H1 (cell line): Measurements from ENCODE around the gene CAMKMT. TPM values are rescaled to one million over a fixed set of nuclear protein-coding genes. Genes with fewer than 3 reads are reported as not detected.

ENCODE experiments used
- CTCF ChIA-PET: fragments of 300-600 bp; sonication (Branson Sonifier 250); formaldehyde crosslinking; loops from one replicate; lab custom pipeline; 2021; ENCODE audit not compliant: partially characterized antibody; lab: Charles Lee
- POLR2A ChIA-PET: fragments of 300-600 bp; sonication (Branson Sonifier 250); formaldehyde crosslinking; loops from one replicate; lab custom pipeline; 2021; ENCODE audit warnings: inconsistent platforms; ENCODE audit not compliant: partially characterized antibody; lab: Charles Lee
- DNase-seq, 2 experiments: peaks; one replicate each; pipeline versions ENCODE4 v3.0.0 to v3.0.0-alpha.2; 2010 to 2022; ENCODE audit warnings: low spot score in 2 of 2, low read depth in 1 of 2, mixed read lengths in 1 of 2
- FAIRE-seq: peaks from 2 replicates; lab custom pipeline; 2011; peaks lifted over from hg19 to GRCh38; lab: Jason Lieb, UNC
- H2AFZ ChIP-seq: 2 replicates; pipeline ENCODE4 v1.8.1; 2012; ENCODE audit warnings: low read length, inconsistent platforms
- H2AK5ac ChIP-seq: 2 replicates; pipeline ENCODE4 v1.6.1; 2013; ENCODE audit warnings: low read depth, low read length
- H2BK120ac ChIP-seq: replicated peaks from 2 replicates; pipeline ENCODE3; 2013; ENCODE audit warnings: low read depth, low read length, inconsistent platforms
- H2BK12ac ChIP-seq: 2 replicates; pipeline ENCODE4 v1.6.1; 2013; ENCODE audit warnings: low read depth, low read length
- H2BK15ac ChIP-seq: 2 replicates; pipeline ENCODE4 v1.6.1; 2013; ENCODE audit warnings: low read length
- H2BK20ac ChIP-seq: 2 replicates; pipeline ENCODE4 v1.6.1; 2013; ENCODE audit warnings: low read length
- H2BK5ac ChIP-seq: 2 replicates; pipeline ENCODE4 v1.6.1; 2013; ENCODE audit warnings: low read depth, low read length
- H3K14ac ChIP-seq: 2 replicates; pipeline ENCODE4 v1.6.1; 2013; ENCODE audit warnings: inconsistent platforms; ENCODE audit not compliant: insufficient read length
- H3K18ac ChIP-seq: 2 replicates; pipeline ENCODE4 v1.6.1; 2013; ENCODE audit warnings: low read length; ENCODE audit errors: extremely low read depth
- H3K23ac ChIP-seq: 2 replicates; pipeline ENCODE4 v1.6.1; 2013; ENCODE audit warnings: inconsistent platforms; ENCODE audit not compliant: insufficient read length
- H3K23me2 ChIP-seq: 2 replicates; pipeline ENCODE4 v1.6.1; 2013; ENCODE audit warnings: low read depth, low read length
- H3K27ac ChIP-seq: 2 replicates; pipeline ENCODE4 v1.6.1; 2011; ENCODE audit warnings: low read depth, low read length, inconsistent platforms
- H3K27me3 ChIP-seq, 4 experiments: replicated peaks in 1 of 4; 1 replicate in 1 of 4; 2 replicates in 3 of 4; pipeline versions ENCODE4 v1.6.1 to v1.8.1; 2011 to 2013; ENCODE audit warnings: low read length in 3 of 4, mild to moderate bottlenecking in 3 of 4, inconsistent platforms in 2 of 4, mixed read lengths in 2 of 4, moderate library complexity in 1 of 4; ENCODE audit not compliant: control insufficient read depth in 3 of 4, insufficient read depth in 3 of 4; ENCODE audit errors: extremely low read depth in 1 of 4
- H3K36me3 ChIP-seq, 4 experiments: 2 replicates each; pipeline versions ENCODE4 v1.6.1 to v1.8.1; 2011 to 2013; ENCODE audit warnings: mild to moderate bottlenecking in 4 of 4, low read length in 3 of 4, moderate library complexity in 2 of 4, control low read depth in 1 of 4, inconsistent platforms in 1 of 4; ENCODE audit not compliant: insufficient read depth in 4 of 4, control insufficient read depth in 2 of 4
- H3K4ac ChIP-seq: replicated peaks from 2 replicates; pipeline ENCODE3; 2013; ENCODE audit warnings: low read length, low read depth, mixed read lengths, inconsistent platforms; ENCODE audit not compliant: insufficient read length
- H3K4me1 ChIP-seq, 4 experiments: replicated peaks in 1 of 4; 1 replicate in 1 of 4; 2 replicates in 3 of 4; pipeline versions ENCODE4 v1.6.1 to v1.8.1; 2011 to 2013; ENCODE audit warnings: low read length in 3 of 4, inconsistent platforms in 2 of 4, mixed read lengths in 1 of 4; ENCODE audit not compliant: insufficient read depth in 4 of 4, control insufficient read depth in 3 of 4
- H3K4me2 ChIP-seq, 2 experiments: 2 replicates each; pipeline versions ENCODE4 v1.6.1 to v1.8.1; 2011 to 2013; ENCODE audit warnings: low read depth in 2 of 2, low read length in 2 of 2, control low read depth in 1 of 2, inconsistent platforms in 1 of 2, mild to moderate bottlenecking in 1 of 2; ENCODE audit not compliant: insufficient read depth in 1 of 2
- H3K4me3 ChIP-seq, 4 experiments: fragments of 200-600, 300-600 bp in 1 of 4; sonication (generic), shearing (Covaris generic), sonication (Bioruptor Twin) in 1 of 4; 2 replicates each; pipeline versions ENCODE4 v1.5.1 to v1.8.1; 2011 to 2016; ENCODE audit warnings: low read length in 4 of 4, low read depth in 3 of 4, control low read depth in 2 of 4, inconsistent platforms in 2 of 4, mild to moderate bottlenecking in 2 of 4, mixed read lengths in 1 of 4, moderate library complexity in 1 of 4; ENCODE audit not compliant: insufficient read depth in 2 of 4; ENCODE audit errors: extremely low read depth in 1 of 4
- H3K56ac ChIP-seq: replicated peaks from 2 replicates; pipeline ENCODE3; 2013; ENCODE audit warnings: low read depth, mild to moderate bottlenecking, mixed read lengths, low read length, inconsistent platforms; ENCODE audit not compliant: insufficient read length
- H3K79me1 ChIP-seq: 2 replicates; pipeline ENCODE4 v1.6.1; 2013; ENCODE audit warnings: low read depth, low read length, control low read depth
- H3K79me2 ChIP-seq, 2 experiments: 2 replicates each; pipeline versions ENCODE4 v1.6.1 to v1.8.1; 2012 to 2013; ENCODE audit warnings: low read length in 2 of 2, mild to moderate bottlenecking in 2 of 2, inconsistent platforms in 1 of 2; ENCODE audit not compliant: insufficient read depth in 2 of 2, control insufficient read depth in 1 of 2
- H3K9ac ChIP-seq, 4 experiments: replicated peaks in 1 of 4; 1 replicate in 1 of 4; 2 replicates in 3 of 4; pipeline versions ENCODE4 v1.6.1 to v1.8.1; 2011 to 2013; ENCODE audit warnings: low read depth in 3 of 4, low read length in 3 of 4, control low read depth in 2 of 4, mild to moderate bottlenecking in 2 of 4, moderate library complexity in 2 of 4, inconsistent platforms in 1 of 4; ENCODE audit errors: extremely low read depth in 1 of 4
- H3K9me3 ChIP-seq, 2 experiments: 2 replicates each; pipeline versions ENCODE4 v1.6.1 to v1.8.1; 2012 to 2013; ENCODE audit warnings: mild to moderate bottlenecking in 2 of 2, moderate library complexity in 2 of 2, control low read depth in 1 of 2, inconsistent platforms in 1 of 2, low read depth in 1 of 2, low read length in 1 of 2, mixed read lengths in 1 of 2; ENCODE audit not compliant: insufficient read depth in 2 of 2
- H4K20me1 ChIP-seq, 2 experiments: replicated peaks in 1 of 2; 2 replicates each; pipeline versions ENCODE3 to v1.8.1; 2011 to 2013; ENCODE audit warnings: inconsistent platforms in 2 of 2, low read length in 2 of 2, mild to moderate bottlenecking in 1 of 2; ENCODE audit not compliant: insufficient read depth in 2 of 2, control insufficient read depth in 1 of 2
- H4K5ac ChIP-seq: 2 replicates; pipeline ENCODE4 v1.6.1; 2013; ENCODE audit warnings: low read length, low read depth, mixed read lengths, inconsistent platforms; ENCODE audit not compliant: insufficient read length
- H4K8ac ChIP-seq: 2 replicates; pipeline ENCODE4 v1.8.0; 2013; ENCODE audit warnings: mild to moderate bottlenecking, moderate library complexity, low read length, inconsistent platforms; ENCODE audit not compliant: insufficient read depth; ENCODE audit errors: extremely low read depth
- H4K91ac ChIP-seq: replicated peaks from 2 replicates; pipeline ENCODE3; 2013; ENCODE audit warnings: low read length, mixed read lengths, inconsistent platforms; ENCODE audit not compliant: insufficient read length
- BACH1 ChIP-seq: IDR thresholded peaks from 2 replicates; pipeline ENCODE4 v1.6.1; 2012; ENCODE audit warnings: low read length, improper control_type of control experiment
- SAP30 ChIP-seq: fragments of 300-600 bp; sonication (generic); IDR thresholded peaks from 2 replicates; pipeline ENCODE4 v1.7.1; 2012; ENCODE audit warnings: low read length, moderate library complexity, mild to moderate bottlenecking, inconsistent platforms; ENCODE audit not compliant: insufficient read depth, insufficient replicate concordance
- WGBS, 2 experiments: shearing (Covaris generic) in 1 of 2; methylation state at CpG; one replicate each; pipeline versions ENCODE4 v1.1.6 to v1.1.7; 2013 to 2015; ENCODE audit warnings: low lambda C conversion rate in 2 of 2, mixed read lengths in 2 of 2, inconsistent platforms in 1 of 2, low coverage in 1 of 2, missing lambda C conversion rate in 1 of 2; ENCODE audit not compliant: insufficient replicate concordance in 2 of 2, insufficient coverage in 1 of 2, insufficient read length in 1 of 2; ENCODE audit errors: extremely low coverage in 1 of 2, missing lambda C conversion rate in 1 of 2; 5-methylcytosine and 5-hydroxymethylcytosine counted together
- polyA plus RNA-seq, 7 experiments: library from polyadenylated mRNA; depleted of rRNA in 3 of 7; stranded (reverse) in 5 of 7; unstranded in 2 of 7; fragments of >200 nt in 5 of 7; fragments of 200-250 nt in 2 of 7; gene quantifications; 1 replicate in 5 of 7; 2 replicates in 1 of 7; 4 replicates in 1 of 7; pipeline versions ENCODE4 v1.2.1 to v1.2.3, GENCODE V29; 2011 to 2013; ENCODE audit warnings: missing spikeins in 2 of 7, mixed read lengths in 2 of 7
- total RNA-seq: library from RNA; stranded (reverse); fragmentation: NEBNext Ultra II Directional; extraction: Animal tissue kit (Norgen Biotek cat#: 25700); gene quantifications from 2 replicates; pipeline ENCODE4 v1.2.1, GENCODE V29; 2021

CAMKMT gene
- total and polyA plus RNA-seq, 2 of the 8 experiments (the other 6 are each of a cell fraction or from before 2014, with no cell fraction given) = 14.7 to 22.4 TPM

DNA sequence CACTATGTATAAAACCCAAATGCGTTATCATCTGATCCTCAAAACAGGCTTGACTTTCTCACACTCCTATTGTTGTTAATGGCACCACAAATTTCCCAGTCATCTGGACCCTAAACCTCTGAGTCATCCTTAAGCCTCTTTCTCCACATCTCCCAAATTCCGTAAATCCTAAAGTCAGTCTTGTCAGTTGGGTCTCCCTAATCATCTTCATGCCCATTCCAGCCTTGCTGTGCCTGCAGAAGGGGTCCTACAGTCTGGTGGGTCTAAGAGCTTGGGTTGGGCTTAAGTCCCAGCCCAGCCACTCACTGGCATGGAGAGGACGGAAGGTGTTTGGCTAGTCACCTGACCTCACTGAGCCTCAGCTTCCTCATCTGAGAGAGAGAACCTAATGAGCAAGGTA lies 314.6 kb downstream of the CAMKMT start:
- Histone ChIP-seq H3K79me1 (0 out of 2 replicates have a peak, but pooled peaks cover 2% of the 10 kb centered on the region), H3K56ac (no peak overlapping the region), H3K4ac (no peak overlapping the region), H3K4me2 (no peak overlapping the region; a peak in 1 of 4 replicates), H2BK15ac (no peak overlapping the region), H3K4me3 (no peak overlapping the region), H3K4me1 (peaks cover 4 to 17% (median 10%) of the 10 kb centered on the region in 4 experiments; a peak in 6 of 7 replicates), H3K27me3 (no peaks in the 10 kb centered on the region), H4K20me1 (no peaks in the 10 kb centered on the region), H4K91ac (no peak overlapping the region), H3K36me3 (no peaks in the 10 kb centered on the region), H3K27ac (no peak overlapping the region), H3K14ac (no peak overlapping the region), H3K9ac (no peak overlapping the region), H3K79me2 (no peaks in the 10 kb centered on the region), H2AFZ (no peak overlapping the region), H4K5ac (no peak overlapping the region), H2BK20ac (no peak overlapping the region), H2BK120ac (no peak overlapping the region), H2BK12ac (0 out of 2 replicates have a peak overlapping the region, but pooled peaks have one; percentile 42), H4K8ac (no peak overlapping the region), H3K9me3 (no peaks in the 10 kb centered on the region), H3K23ac (no peak overlapping the region), H2AK5ac (0 out of 2 replicates have a peak overlapping the region, but pooled peaks have one; percentile 16), H2BK5ac (no peak overlapping the region), H3K18ac (peak overlapping the region; percentile 51; the same call in 1 of the 2 replicates), H3K23me2 (no peaks in the 10 kb centered on the region)
- 87% methylated on average over 3 of the region's 3 CpGs; no CpG with 5 or more reads in 1 of the 2 experiments for WGBS, 2 experiments
- TF ChIP-seq BACH1 = peak; percentile 29; the same call in 1 of the 2 replicates
- TF ChIP-seq SAP30 = no peak
- ChIA-PET POLR2A (no interaction called here), CTCF (interaction anchor here (0.5 to 3.8 kb wide), 4 partner anchors 9 to 432 kb away, joined by 3 to 19 read pairs (median 3); no protein-coding TSS in a partner anchor)
- FAIRE-seq (no peak), DNase-seq (no peak)
